Anterior cingulate cortex (tissue), 58 donors: ENCODE data around the gene SCNM1.
"Not testable (repeated sequence)": the region's sequence is repeated elsewhere in the genome, so short reads cannot be mapped to it uniquely, and the experiment has no call there.

Source experiments
- DNase-seq, 58 donors: peaks; one replicate each; lab custom pipeline; 2025; lab: John Stamatoyannopoulos, UW

Gene SCNM1

GRCh38 chr1:151189637-151190445 is 23.9 kb downstream of the SCNM1 start, which contains the start of gene VPS72:
TSS of gene VPS72 (minus strand) at chr1:151190197. CDS start at chr1:151190121, 76 bp downstream.
- DNase-seq: peak; percentile 8 to 91 (median 76)

GRCh38 chr1:151192047-151192446 is 26.1 kb downstream of the SCNM1 start:
- DNase-seq: no peak

GRCh38 chr1:151193304-151193703 is 27.4 kb downstream of the SCNM1 start:
- no peak for DNase-seq

- no peak for DNase-seq
Measured at GRCh38 chr1:151193856-151194255, 27.9 kb downstream of the SCNM1 start.

GRCh38 chr1:151194894-151195594 is 29.1 kb downstream of the SCNM1 start:
- peak in 1 of 58 donors; percentile 12 for DNase-seq

GRCh38 chr1:151196292-151196800 is 30.4 kb downstream of the SCNM1 start:
- DNase-seq: peak in 40 of 58 donors; percentile 0 to 74 (median 24)

GRCh38 chr1:151197863-151198253 is 31.9 kb downstream of the SCNM1 start:
- DNase-seq: no peak

- peak; percentile 83 to 100 (median 98) for DNase-seq
Measured at GRCh38 chr1:151198254-151199127, 32.5 kb downstream of the SCNM1 start, which contains the start of gene PIP5K1A. TSS of gene PIP5K1A (plus strand) at chr1:151198552. CDS start at chr1:151198997, 445 bp downstream.

- DNase-seq: peak in 7 of 58 donors; percentile 0 to 15 (median 6)
Measured at GRCh38 chr1:151199873-151200581, 34.1 kb downstream of the SCNM1 start.

GRCh38 chr1:151205381-151205965 is 39.5 kb downstream of the SCNM1 start:
- not testable (repeated sequence) for DNase-seq

GRCh38 chr1:151210830-151211229 is 44.9 kb downstream of the SCNM1 start:
- no peak for DNase-seq

- DNase-seq: no peak
Measured at GRCh38 chr1:151211972-151212705, 46.2 kb downstream of the SCNM1 start.

GRCh38 chr1:151213560-151213959 is 47.6 kb downstream of the SCNM1 start:
- DNase-seq: no peak
